Measurements from ENCODE around the gene CHML.

The CHML gene

DNA sequence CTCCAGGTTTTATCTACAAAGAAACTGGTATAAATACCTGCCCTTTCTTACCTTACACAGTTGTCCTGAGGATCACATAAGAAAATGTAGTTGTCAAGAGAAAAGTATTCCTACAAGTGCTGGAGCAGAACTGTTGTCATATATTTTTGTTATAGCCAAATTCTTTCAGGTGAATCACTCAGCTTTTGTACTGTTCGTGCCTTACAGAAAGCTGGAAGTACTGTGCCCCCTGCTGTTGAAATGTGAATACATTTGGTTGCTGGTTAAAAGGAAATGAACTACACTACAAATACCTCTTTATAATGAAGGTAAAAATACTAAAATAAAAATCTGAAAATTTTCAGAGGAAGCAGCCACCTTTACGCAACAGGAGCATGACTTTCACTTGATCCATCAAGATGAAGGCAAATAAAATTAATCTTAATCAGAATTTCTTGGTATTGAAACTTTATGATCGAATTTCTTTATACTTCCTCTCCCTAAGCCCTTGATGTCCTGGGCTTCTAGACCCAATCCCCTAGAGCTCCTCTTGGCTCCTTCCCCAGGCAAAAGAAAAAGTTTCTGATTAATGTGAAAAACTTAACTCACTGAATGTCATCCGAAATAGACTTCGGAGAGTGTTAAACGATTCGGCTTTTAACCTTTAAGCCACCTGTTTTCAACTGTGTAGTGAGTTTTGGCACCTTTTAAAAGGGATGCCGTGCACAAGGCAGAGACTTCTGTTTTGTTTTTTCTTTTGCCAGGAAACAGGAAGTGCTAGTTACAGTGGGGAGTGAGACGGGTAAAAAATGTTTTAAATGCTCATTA, 12.5 kb downstream of the CHML start:
- 84 to 86% methylated on average over 6 to 8 of the region's 9 CpGs for WGBS, 2 experiments

DNA sequence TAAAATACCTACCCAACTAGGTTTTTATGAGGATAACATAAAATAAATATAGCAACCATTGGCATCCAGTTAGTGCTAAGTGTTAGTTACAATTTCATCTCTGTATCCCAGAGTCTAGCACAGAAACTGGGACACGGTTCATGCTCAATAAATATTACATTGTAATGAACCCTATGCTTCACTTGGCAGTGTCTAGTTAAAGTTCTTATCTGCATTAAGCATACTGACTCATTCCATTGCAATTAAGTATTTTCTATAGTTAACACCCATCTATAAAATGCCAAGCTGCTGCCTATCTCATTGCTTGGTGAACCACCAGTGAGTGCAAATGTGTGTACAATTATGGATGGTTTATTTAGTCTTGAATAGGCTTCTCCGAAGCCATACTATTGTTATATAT, 15.2 kb downstream of the CHML start:
- Histone ChIP-seq H3K36me3 (ENCODE audit: control insufficient read depth, insufficient read depth, low read length) (no peaks in the 10 kb centered on the region), H3K4me3 (ENCODE audit: insufficient read depth, low read depth, low read length) (no peak overlapping the region), H3K4me1 (ENCODE audit: control insufficient read depth, insufficient read depth, low read length) (no peaks in the 10 kb centered on the region), H3K27me3 (ENCODE audit: control insufficient read depth, insufficient read depth, low read length, poor library complexity, severe bottlenecking) (no peaks in the 10 kb centered on the region), H3K27ac (ENCODE audit: insufficient read depth, low read depth, low read length, poor library complexity, severe bottlenecking) (no peak overlapping the region), H3K9me3 (ENCODE audit: control insufficient read depth, low read length) (no peaks in the 10 kb centered on the region)
- 96 to 100% methylated on average over 2 of the region's 2 CpGs for WGBS, 2 experiments

More for the DNA sequence above, 12.5 kb downstream of the CHML start:
- H3K27ac ChIP-seq (ENCODE audit: insufficient read depth, low read depth, low read length, poor library complexity, severe bottlenecking): no peak overlapping the region
- H3K36me3 ChIP-seq (ENCODE audit: control insufficient read depth, insufficient read depth, low read length): peaks cover 4% of the 10 kb centered on the region
- H3K27me3 ChIP-seq (ENCODE audit: control insufficient read depth, insufficient read depth, low read length, poor library complexity, severe bottlenecking): no peaks in the 10 kb centered on the region
- no peak overlapping the region for H3K4me3 ChIP-seq (ENCODE audit: insufficient read depth, low read depth, low read length)
- no peaks in the 10 kb centered on the region for H3K4me1 ChIP-seq (ENCODE audit: control insufficient read depth, insufficient read depth, low read length)
- H3K9me3 ChIP-seq (ENCODE audit: control insufficient read depth, low read length): no peaks in the 10 kb centered on the region

DNA sequence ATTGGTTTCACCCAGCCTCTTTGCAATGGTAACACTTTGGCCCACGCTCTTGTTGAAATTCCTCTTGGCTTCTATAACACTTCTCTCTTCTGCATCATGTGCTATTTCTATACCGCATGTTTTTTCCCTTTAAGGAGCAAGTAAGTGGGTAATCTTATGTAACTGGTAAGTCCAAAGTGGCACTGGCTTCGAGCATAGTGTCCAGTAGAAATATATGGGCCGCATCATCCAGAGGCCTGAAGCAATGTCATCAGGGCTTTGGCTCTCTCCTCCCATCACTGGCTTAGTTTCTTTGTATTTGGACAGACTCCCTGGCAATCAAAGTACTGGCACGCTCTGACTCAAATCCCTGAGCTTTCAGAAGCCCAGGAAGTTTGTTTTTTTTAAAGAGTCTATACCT, 17.5 kb downstream of the CHML start:
- WGBS, 2 experiments: 96 to 98% methylated on average over 4 to 5 of the region's 5 CpGs
- H3K9me3 ChIP-seq (ENCODE audit: control insufficient read depth, low read length): no peaks in the 10 kb centered on the region
- no peaks in the 10 kb centered on the region for H3K36me3 ChIP-seq (ENCODE audit: control insufficient read depth, insufficient read depth, low read length)
- H3K4me1 ChIP-seq (ENCODE audit: control insufficient read depth, insufficient read depth, low read length): no peaks in the 10 kb centered on the region
- H3K27me3 ChIP-seq (ENCODE audit: control insufficient read depth, insufficient read depth, low read length, poor library complexity, severe bottlenecking): no peaks in the 10 kb centered on the region
- no peak overlapping the region for H3K27ac ChIP-seq (ENCODE audit: insufficient read depth, low read depth, low read length, poor library complexity, severe bottlenecking)
- no peak overlapping the region for H3K4me3 ChIP-seq (ENCODE audit: insufficient read depth, low read depth, low read length)

DNA sequence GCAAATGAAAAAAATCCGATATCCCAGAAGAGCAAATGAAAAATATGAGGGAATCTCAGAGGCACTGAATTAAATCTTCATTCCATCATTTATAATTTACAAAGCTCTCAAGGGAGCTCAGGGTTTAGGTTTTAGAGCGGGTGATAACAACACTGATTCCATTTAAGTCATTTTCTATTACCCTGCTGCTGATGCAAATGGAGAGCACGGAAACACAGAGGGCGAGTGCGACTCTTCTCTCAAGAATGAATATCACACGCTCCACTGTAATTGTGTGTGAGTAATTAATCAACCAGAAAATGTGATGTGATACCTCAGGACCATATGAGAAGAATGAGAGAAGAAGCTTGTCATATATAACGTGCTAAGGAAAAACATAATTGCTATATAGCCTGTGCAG, 22.7 kb downstream of the CHML start:
- no peaks in the 10 kb centered on the region for H3K27me3 ChIP-seq (ENCODE audit: control insufficient read depth, insufficient read depth, low read length, poor library complexity, severe bottlenecking)
- H3K9me3 ChIP-seq (ENCODE audit: control insufficient read depth, low read length): no peaks in the 10 kb centered on the region
- H3K4me3 ChIP-seq (ENCODE audit: insufficient read depth, low read depth, low read length): no peak overlapping the region
- peaks cover 2% of the 10 kb centered on the region for H3K4me1 ChIP-seq (ENCODE audit: control insufficient read depth, insufficient read depth, low read length)
- H3K36me3 ChIP-seq (ENCODE audit: control insufficient read depth, insufficient read depth, low read length): no peaks in the 10 kb centered on the region
- WGBS, 2 experiments: 92 to 99% methylated on average over 7 of the region's 7 CpGs
- H3K27ac ChIP-seq (ENCODE audit: insufficient read depth, low read depth, low read length, poor library complexity, severe bottlenecking): no peak overlapping the region

DNA sequence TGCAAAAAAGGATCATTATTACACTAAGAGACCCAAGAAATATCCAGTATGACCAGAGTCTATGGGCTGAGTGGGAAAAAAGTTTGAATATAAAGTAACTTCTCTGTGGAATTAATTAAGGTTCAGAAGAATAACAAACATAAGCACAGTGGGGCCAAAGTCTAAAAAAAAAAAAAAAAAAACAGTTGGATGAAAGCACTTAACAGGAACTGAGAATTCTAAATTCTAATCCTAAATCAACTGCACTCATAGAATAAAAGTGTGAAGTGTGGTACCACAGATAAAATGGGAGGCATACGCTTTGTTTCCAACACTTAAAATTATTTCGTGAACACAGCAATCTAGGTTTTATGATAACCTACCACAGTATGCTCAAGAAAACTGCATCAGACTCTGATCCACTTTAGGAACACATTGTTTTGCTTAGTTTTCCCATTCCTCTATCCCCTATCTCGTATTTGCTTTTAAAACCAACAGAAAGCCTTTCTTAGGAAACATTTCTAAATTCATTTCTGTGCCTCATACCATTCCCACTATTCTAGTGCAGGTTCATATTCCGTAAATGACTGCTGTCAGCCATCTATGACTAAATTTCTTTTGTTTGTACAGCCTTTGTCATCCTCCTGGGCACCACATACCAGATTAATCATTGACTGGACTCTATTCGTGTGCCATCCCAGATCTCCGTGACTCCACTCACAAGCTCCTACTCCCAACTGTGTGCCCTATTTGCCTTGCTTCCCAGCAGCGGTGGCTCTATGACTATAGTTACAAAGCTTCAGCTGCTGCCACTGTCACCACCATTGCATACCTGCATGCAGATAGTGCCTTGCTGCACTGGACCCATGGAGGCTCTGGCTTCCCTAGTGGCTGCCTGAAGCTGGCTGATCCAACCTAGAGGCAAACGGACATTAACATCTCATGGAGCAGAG, 24.9 kb downstream of the CHML start:
- Histone ChIP-seq H3K4me3 (ENCODE audit: insufficient read depth, low read depth, low read length) (no peak overlapping the region), H3K9me3 (ENCODE audit: control insufficient read depth, low read length) (no peaks in the 10 kb centered on the region), H3K27ac (ENCODE audit: insufficient read depth, low read depth, low read length, poor library complexity, severe bottlenecking) (peak overlapping the region; percentile 13), H3K27me3 (ENCODE audit: control insufficient read depth, insufficient read depth, low read length, poor library complexity, severe bottlenecking) (no peaks in the 10 kb centered on the region), H3K36me3 (ENCODE audit: control insufficient read depth, insufficient read depth, low read length) (no peaks in the 10 kb centered on the region), H3K4me1 (ENCODE audit: control insufficient read depth, insufficient read depth, low read length) (peaks cover 2% of the 10 kb centered on the region)
- WGBS, 2 experiments: 88 to 90% methylated on average over 8 of the region's 8 CpGs

DNA sequence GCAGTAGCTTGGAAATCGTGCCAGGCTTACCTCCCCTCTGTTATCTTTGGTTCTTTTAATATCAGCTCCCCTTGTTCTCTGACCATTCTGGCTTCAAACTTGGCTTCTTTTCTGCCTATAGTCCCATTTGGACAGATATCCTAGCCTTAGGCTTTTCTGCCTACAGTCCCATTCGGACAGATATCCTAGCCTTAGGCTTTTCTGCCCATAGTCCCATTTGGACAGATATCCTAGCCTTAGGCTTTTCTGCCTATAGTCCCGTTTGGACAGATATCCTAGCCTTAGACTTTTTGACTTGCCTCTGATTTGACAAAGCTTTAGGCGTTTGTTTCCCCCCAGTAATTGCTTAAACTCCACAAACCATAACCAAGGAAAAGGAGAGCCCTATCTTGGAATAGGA, 25.6 kb downstream of the CHML start:
- H3K4me3 ChIP-seq (ENCODE audit: insufficient read depth, low read depth, low read length): no peak overlapping the region
- WGBS, 2 experiments: 81 to 84% methylated on average over 4 of the region's 4 CpGs
- H3K9me3 ChIP-seq (ENCODE audit: control insufficient read depth, low read length): no peaks in the 10 kb centered on the region
- no peaks in the 10 kb centered on the region for H3K36me3 ChIP-seq (ENCODE audit: control insufficient read depth, insufficient read depth, low read length)
- peaks cover 2% of the 10 kb centered on the region for H3K4me1 ChIP-seq (ENCODE audit: control insufficient read depth, insufficient read depth, low read length)
- no peak overlapping the region for H3K27ac ChIP-seq (ENCODE audit: insufficient read depth, low read depth, low read length, poor library complexity, severe bottlenecking)
- no peaks in the 10 kb centered on the region for H3K27me3 ChIP-seq (ENCODE audit: control insufficient read depth, insufficient read depth, low read length, poor library complexity, severe bottlenecking)

GRCh38 chr1:241614144-241614543, 26.0 kb downstream of the CHML start:
- H3K4me1 ChIP-seq (ENCODE audit: control insufficient read depth, insufficient read depth, low read length): peaks cover 2% of the 10 kb centered on the region
- no peak overlapping the region for H3K27ac ChIP-seq (ENCODE audit: insufficient read depth, low read depth, low read length, poor library complexity, severe bottlenecking)
- 83 to 84% methylated on average over 4 of the region's 4 CpGs for whole genome bisulfite sequencing, 2 experiments
- no peaks in the 10 kb centered on the region for H3K27me3 ChIP-seq (ENCODE audit: control insufficient read depth, insufficient read depth, low read length, poor library complexity, severe bottlenecking)
- H3K9me3 ChIP-seq (ENCODE audit: control insufficient read depth, low read length): no peaks in the 10 kb centered on the region
- no peaks in the 10 kb centered on the region for H3K36me3 ChIP-seq (ENCODE audit: control insufficient read depth, insufficient read depth, low read length)
- no peak overlapping the region for H3K4me3 ChIP-seq (ENCODE audit: insufficient read depth, low read depth, low read length)

DNA sequence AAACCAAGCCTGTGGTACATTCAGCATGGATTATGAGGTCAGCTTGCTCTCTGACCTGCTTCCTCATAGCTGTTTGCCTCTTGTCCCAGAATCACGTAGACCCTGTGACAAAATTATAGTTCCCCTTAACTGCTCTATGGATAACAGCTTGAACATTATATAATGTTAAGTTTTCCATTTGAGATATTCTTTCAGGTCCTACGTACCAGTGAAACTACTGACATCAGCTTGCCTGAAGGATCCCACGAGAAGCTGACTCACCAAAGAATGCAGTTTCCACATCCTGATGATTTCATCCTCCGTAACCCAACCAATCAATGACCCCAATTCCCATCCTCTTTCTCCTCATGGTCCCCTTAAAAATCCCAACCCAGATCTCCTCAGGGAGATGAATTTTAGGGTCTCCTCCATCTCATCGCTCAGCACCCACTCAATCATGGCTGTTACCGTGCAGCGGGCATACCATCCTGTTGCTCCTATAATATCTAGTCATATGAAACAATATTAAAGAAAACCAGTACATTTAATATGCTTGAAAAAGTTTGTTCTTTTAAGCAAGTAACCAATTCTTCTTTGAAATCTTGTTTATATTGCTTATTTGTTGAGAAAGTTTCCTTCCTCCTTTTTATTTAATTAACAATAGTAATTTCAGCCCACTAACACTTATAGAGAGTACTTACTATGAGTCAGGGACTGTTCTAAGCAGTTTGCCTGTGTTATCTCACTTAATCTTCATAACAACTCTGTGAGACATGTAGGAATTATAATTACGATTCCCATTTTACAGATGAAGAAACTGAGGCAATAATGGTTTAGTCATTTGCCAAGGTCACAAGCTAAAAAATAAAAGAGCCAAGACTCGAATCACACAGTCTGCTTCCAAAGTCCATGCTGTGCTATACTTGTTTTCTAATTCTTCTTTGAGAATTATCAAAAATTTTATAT, 27.4 kb downstream of the CHML start:
- Histone ChIP-seq H3K4me1 (ENCODE audit: control insufficient read depth, insufficient read depth, low read length) (peaks cover 2% of the 10 kb centered on the region), H3K36me3 (ENCODE audit: control insufficient read depth, insufficient read depth, low read length) (no peaks in the 10 kb centered on the region), H3K4me3 (ENCODE audit: insufficient read depth, low read depth, low read length) (no peak overlapping the region), H3K27me3 (ENCODE audit: control insufficient read depth, insufficient read depth, low read length, poor library complexity, severe bottlenecking) (no peaks in the 10 kb centered on the region), H3K27ac (ENCODE audit: insufficient read depth, low read depth, low read length, poor library complexity, severe bottlenecking) (no peak overlapping the region), H3K9me3 (ENCODE audit: control insufficient read depth, low read length) (no peaks in the 10 kb centered on the region)
- WGBS, 2 experiments: 89 to 94% methylated on average over 7 of the region's 9 CpGs

DNA sequence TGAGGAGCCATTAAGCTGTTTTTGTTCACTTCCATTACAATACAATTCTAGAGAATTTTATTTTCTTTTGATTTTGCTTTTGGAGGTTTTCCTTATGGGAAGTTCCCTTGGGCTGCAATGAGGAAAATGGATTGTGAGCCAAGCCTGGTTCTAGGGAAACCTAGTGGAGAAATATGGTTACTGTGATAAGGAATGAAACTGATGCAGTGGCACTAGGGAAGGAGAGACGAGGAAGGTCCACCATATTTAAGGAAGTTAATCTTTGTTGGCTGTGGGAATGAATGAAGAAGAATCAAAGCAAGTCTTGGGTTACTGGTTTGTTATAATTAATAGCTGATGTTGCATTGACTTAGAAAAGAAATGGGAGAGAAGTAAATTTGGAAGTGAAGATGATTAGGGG, 28.4 kb downstream of the CHML start:
- H3K4me3 ChIP-seq (ENCODE audit: insufficient read depth, low read depth, low read length): no peak overlapping the region
- peaks cover 2% of the 10 kb centered on the region for H3K4me1 ChIP-seq (ENCODE audit: control insufficient read depth, insufficient read depth, low read length)
- H3K36me3 ChIP-seq (ENCODE audit: control insufficient read depth, insufficient read depth, low read length): no peaks in the 10 kb centered on the region
- no peak overlapping the region for H3K27ac ChIP-seq (ENCODE audit: insufficient read depth, low read depth, low read length, poor library complexity, severe bottlenecking)
- WGBS, 2 experiments: 93 to 95% methylated on average over 1 of the region's 1 CpG
- H3K9me3 ChIP-seq (ENCODE audit: control insufficient read depth, low read length): no peaks in the 10 kb centered on the region
- H3K27me3 ChIP-seq (ENCODE audit: control insufficient read depth, insufficient read depth, low read length, poor library complexity, severe bottlenecking): no peaks in the 10 kb centered on the region

All from ectodermal cell (in vitro differentiated cells).